HG03575 (cell line): ENCODE data around the gene TMEM117.

Source experiments
- ATAC-seq: cut with Tn5 transposase; IDR thresholded peaks from one replicate; pipeline ENCODE4 v1.9.1; 2021; ENCODE audit not compliant: unreplicated experiment, insufficient number of reproducible peaks, low FRiP score; ENCODE audit errors: extremely low read depth

Gene TMEM117

DNA sequence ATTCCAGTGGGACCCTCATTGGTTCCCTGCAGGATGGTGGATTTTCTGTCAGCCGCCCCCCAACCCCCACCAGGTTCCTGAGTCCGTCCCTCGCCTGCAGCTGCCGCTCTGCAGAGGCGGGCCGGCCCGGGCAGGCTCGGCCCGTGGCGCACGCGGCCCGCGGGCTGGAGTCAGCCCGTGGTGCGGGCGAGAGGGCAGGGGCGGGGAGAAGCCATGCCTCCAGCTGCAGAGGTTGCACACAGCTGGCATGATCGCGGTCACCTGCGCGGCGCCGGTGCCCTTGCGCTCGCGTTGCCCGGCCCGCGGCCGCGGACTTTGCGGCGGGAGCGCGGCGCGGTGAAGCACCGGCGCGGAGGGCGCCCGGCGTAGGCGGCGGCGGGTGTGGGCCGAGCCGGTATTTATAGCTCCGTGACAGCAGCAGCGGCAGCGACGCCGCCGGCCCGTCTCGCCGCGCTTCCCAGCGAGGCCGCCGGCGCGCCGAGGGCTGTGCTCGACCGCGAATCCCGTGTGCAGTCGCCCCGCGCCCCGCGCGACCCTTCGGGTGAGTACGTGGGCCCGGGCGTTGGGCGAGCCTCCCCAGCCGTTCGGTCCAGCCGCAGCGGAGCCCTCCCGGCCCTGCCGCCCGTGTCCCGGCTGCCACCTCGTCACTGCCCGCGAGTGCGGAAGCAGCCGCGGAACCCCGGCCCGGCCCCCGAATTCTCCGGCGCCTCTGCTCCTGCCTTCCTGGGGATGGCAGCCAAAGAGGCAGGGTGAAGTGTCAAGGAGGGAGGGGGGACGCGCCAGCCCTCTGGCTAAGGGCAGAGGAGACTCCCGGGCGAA lies at the start of gene TMEM117:
Gene TMEM117 (plus strand): TSS at position 426 of the 819 bp plus-strand sequence.
- peak; percentile 36 for ATAC-seq

DNA sequence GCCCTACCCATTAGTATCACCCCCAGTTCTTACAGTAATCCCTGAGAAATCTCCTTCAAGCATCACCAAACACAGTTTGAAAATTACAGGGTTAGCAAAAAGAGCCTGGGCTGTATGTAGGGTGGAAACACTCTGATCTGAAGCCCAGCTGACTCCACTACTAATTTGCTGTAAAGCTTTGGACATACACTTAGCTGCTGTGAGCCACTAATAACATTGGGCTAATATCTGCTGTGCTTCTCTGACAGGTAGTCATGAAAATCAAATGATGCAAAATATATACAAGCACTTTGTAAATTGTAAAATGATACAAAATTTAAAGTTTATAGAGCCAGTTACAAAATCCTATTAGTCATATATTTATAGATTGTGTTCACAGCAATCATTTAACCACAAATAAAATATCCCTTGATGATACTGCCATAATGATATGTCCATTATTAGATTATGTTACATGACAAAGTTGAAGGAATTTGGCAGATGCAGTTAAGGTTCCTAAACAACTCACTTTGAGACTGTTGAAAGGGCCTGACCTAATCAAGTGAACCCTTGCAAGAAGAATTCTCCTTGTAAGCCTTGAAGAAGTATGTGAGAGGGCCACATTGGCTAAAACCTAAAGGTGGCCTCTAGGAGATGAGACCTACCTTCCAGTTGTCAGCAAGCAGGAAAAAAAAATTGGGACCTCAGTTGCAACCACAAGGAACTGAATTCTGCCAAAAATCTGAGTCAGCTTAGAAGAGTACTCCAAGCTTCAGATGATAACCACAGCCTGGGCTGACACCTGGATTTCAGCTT lies 48.8 kb upstream of the TMEM117 start:
- no peak for ATAC-seq

DNA sequence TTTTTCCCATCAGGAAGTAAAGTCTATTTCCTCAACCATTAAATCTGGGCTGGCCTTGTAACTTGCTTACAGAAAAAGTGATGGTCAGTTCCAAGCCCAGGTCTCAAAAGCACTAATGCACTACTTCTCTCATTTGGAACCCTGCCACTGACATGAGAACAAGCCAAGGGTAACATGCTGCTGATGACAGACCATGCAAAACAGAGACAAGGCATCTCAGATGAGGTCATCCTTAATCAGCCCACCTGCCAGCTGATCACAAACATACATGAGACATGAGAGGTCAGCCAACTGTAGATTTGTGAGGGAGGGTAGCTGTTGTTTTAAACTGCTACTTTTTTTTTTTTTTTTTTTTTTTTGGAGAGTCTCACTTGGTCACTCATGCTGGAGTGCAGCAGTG lies 45.9 kb upstream of the TMEM117 start:
- no peak for ATAC-seq

DNA sequence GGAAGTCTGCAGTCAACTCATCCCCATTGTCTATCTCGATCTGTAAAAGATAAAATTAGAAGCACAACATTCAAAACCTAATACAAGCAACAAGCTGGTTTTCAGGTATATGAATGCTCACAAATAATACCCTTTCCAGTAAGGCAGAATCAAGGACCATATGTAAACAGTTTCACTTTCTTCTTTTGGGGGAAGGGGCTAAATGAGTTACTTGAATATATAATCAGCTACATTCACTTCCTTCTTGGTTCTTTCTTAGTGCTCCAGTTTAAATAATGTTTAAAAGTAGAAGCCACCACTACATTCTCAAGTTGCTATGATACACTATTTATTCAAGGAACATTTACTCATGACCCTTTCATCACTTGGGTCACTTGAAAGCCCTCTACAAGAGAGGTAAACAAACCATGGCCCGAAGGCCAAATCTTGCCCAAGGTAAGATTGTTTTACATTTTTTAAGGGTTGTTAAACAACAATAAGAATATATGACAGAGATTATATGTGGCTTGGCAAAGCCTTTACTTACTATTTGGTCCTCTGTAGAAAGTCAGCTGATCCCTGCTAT lies 40.1 kb upstream of the TMEM117 start:
- ATAC-seq, result no peak

DNA sequence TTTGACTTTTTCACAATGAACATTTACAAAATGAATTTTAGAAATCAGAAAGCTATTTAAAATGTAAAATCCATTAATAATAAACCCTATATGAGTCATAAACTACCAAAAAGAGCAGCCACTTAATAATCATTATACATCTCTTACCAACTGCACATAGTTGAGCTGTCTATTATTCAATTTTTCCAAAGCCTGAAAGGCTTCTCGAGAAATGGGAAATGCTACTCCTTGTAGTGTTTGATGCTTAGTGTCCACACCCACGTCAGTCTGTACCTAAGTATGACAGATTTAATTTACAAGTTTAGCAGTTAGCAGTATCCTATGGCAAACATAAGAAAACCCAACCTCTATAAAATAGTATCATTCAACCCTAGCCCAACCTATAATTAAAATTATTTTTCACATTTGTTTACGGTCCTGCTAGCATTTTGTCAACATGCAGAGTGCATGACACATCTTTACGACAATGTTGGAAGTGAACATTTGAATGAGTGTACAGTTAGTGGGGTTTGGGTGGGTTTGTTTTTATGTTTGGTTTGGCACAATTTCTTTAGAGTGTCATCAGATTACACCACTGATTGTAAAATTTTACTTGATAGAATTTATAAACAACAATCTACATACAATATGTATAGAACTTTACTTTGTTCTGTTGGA lies 38.2 kb upstream of the TMEM117 start:
- no peak for ATAC-seq

DNA sequence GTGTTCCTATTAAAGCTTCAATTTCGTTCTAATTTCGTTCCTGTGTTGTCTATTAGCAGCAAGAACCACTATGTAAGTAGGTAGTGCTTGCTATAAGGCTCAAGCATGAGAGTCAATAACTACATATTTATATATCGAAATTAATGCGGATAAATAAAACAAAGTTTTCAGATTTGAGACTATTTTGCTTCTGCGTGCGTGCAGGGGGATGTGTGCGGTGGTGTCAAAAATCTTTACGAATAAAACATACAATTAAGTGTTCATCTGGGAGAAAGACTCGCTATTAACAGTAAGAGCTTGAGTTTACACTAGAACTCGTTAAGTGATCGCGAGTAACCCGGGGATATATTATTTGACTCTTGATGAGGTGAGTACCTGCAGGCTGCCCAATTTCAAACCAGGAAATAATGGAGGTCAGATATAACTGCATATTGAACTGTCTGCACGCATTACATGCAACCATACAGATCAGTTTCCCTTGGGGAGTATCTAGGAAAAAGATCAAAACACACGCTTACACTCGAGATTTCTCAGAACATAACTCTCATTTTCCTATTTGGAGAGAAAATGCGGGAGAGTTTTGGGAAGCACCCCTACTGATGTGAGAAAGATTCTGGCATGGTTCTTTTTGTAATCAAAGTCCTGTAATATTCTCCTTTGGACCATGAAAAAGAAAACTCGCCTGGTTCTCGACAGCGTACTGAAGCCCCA lies 30.6 kb upstream of the TMEM117 start:
- ATAC-seq, result no peak

DNA sequence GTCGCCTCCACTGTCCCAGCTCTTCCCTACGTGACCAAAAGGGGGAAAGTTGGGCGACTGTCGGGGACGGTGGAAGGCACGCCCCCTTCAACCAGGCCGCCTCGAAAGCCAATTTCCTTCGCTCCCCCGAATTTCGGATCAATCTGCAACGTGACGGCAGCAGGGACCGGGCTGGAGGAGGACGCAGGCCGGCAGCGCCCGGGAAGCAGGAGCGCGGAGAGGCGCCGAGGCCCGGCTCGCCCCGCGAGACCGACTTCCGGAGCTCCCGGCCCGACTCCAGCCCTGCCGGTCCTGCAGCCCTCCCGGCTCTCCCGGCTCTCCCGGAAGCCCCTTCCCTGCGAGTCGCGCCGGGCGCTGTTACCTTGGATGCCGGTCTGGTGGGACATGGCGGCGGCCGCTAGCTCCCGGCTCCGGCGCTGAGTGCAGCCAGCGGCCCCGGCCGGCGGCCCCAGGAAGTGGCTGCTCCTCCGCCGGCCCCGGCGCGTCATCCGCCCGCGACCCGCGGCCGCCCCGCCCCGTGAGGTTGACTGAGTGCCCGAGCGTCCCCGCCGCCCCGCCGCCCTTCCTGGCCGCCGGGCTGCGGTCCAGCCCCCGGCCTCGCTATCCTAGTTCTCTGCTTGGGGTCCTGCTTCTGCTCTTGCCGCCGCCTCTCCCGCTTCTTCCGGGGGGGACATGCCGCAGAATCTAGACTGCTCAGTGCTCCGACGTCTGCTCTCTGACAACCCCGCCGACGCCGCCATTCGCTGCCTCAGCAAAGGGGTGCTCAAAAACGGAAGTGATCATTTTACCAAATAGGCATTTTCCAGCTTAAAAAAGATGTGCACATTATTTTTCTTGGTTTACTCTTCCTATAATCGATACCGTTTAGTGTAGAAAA lies 29.8 kb upstream of the TMEM117 start, which contains the start of gene TWF1:
Gene TWF1 (minus strand): TSS at position 458 of the 877 bp plus-strand sequence. CDS start 72 bp downstream, at position 386.
- ATAC-seq, result peak; percentile 55

DNA sequence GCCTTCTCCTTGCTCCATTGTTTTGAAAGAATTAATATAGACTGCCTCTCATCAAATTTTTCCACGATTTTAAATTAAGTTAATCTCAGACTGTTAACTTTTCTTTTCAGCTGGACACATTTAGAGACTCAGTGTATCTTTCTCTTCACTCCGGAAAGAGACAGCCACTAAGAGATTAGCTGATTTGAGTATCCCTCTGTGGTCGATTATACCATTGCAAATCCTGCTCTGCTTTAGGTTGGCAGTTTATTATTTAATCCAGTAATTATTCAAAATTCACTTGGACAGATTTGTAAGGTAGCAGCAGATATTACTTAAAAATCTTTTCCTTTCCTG lies 29.2 kb upstream of the TMEM117 start:
- ATAC-seq, result no peak

DNA sequence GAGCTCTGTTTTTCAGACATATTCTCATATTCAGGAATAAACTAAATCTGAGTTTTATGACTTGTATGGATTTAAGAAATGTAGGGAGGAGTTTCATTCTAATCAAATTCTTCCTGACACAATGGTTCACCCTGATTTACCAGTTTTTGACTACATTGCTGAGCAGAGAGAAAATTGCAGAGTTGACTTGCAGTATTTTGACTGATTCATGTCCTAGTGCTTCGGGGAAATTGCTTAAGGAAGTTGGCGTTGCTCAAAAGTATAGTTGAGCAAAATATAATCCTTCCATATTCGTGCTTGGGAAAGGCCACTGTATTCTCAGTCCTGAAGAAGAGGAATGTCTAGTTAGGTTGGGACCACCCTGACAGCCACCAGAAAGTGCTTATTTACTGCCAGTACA lies 28.5 kb upstream of the TMEM117 start:
- ATAC-seq, result no peak

DNA sequence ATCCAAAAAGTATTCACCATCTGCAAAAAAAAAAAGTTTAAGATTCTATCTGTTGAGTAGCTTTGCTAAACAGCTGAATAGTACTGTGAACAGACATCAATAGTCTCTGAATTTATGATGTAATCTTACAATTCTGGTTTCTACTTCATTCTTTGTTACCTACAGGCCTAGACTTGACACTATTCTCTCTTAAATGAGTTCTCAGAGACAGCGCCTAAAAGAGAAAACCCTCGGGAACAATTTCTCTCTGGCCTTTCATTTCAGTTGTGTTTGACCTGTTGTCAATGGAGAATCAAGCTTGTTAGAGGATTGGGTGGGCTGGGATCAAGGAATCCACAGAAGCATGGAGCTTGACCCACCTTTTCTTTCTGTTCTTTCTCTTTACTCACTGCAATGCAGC lies 23.8 kb upstream of the TMEM117 start:
- ATAC-seq, result no peak

DNA sequence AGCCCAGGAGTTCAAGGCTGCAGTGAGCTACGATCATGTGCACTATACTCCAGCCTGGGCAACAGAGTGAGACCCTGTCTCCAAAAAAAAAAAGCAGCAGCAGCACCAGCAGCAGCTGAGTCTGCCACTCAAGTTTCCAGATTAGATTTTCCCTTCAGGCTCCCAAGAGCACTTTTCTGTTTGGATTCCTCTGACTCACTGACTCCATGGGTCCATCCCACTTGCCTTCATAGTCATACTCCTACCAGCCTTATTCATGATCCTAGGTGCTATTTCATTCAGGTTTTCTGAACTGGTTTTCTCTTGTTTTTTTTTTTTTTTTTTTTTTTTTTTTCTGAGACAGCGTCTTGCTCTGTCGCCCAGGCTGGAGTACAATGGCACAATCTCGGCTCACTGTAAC lies 23.0 kb upstream of the TMEM117 start:
- ATAC-seq, result no peak

DNA sequence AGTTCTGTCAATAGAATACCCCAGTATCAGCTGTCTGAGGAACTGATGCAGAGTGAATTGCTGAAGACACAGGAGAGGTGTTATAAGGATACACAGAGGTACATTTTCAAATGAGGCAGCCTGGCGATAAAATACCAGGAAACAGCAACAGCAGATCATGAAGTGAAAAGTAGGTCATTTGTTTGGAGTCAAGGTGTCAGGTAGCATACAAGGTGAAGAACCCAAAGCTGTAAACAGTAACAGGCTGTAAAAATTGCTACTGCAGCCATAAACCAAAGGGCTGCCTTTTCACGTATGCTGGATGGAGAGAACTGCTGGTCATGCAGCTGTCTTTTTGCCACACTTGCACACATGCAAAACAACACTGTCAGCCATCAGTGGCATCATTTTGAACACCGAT lies 20.5 kb upstream of the TMEM117 start:
- no peak for ATAC-seq

DNA sequence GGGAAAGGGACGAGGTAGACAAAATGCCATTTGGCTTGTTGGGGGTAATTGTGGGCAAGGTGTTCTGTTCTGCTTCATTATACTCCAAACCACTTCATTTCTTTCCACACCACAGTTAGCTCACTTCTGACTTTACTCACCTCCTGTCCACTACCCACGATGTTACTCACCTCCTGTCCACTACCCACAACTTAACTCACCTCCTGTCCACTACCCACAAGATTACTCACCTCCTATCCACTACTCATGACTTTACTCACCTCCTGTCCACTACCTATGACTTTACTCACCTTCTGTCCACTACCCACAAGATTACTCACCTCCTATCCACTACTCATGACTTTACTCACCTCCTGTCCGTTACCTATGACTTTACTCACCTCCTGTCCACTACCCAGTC lies 19.7 kb upstream of the TMEM117 start:
- ATAC-seq, result no peak

DNA sequence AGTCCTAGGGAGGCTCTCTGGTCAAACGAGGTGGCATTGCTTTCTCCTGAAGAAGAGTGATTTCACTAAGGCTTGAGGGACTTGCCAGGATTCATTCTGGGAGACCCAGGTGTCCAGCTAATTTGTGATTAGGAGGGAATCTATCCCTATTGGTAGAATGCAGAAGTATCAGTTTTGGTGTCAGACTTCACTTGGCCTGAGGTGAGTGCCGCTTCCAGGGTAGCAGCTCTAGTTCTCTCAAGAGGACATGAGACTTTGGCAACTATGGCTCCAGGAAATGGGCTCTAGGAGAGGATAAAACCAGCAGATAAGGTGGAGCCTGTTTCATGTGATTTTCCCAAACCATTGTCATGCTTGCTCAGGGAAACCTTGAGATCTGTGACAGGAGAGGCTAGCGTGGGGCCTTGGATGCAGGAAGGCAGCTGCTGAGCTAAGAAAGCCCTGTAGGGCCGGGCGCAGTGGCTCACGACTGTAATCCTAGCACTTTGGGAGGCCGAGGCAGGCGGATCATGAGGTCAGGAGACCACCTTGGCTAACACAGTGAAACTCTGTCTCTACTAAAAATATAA lies 11.6 kb upstream of the TMEM117 start:
- ATAC-seq, result no peak

DNA sequence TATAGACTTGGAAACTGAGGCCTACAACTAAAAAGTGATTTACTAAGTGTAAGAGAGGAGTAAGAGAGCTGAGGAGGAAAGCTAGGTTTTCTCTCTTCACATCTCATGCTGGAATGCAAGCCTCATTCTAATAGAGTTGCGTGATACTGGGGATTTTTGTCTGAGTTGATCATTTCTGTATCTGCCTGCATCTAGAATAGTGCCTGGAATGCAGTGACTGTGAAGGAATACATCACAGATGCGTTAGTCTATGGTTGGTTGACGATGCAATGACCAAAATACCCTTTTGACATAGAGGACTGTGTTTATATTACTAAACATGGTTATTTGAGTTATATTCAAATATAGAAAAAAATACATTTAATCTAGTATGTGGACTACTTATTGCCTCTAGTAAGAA lies 9.2 kb upstream of the TMEM117 start:
- no peak for ATAC-seq

DNA sequence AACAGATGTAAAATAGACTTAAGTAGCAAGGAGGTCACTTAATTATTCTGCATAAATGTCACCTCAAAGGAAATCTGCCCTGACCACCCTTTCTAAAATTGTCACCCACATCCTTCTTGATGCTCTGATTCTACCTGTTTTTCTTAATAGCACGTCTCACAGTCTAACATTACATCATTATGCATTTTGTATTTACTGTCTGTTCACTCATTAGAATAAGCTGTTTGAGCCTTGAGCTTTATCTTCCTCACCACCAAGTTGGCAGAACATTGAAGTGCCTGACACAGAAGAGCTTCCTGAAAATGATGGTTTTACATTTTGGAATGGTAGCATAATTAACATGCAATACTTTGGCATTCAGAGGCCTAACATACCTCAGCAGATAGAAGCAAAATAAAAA lies 8.8 kb upstream of the TMEM117 start:
- ATAC-seq, result no peak

DNA sequence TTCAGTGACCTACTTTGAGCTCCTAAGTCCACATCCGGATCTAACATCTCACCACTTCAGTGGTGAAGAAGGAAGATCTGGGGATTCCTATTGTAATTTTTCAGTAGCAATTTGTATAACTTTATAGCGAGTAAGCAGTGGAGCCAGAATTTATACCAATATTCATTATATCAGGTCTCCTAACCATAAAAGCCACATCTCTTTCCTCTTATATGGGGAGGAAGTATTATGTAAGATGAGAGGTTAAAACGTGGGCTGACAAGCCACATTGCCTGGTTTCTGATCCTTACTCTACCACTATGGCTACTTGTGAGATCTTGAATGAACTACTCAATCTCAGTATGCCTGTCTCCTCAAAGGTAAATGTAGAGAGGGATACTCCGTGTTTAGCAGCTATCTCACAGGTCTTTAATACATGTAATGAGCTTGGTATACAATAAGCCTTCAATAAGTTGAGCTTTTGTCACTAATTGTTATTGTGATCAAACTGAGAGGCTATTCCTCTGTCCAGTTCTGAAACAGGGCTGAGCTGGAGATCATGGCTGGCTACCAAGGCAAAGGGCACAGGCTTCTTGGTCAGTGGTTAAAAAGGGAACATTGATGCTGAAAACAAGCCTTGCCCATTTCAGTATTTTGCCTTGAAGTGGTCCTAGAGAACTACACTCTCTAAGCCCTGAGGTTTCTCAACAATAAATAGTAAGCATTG lies 3.3 kb upstream of the TMEM117 start:
- ATAC-seq, result no peak
